SW 1271 (cell line): ENCODE results near the gene HECTD4.

Experiments used
- DNase-seq, 2 experiments: peaks; one replicate each; lab custom pipeline; 2025; lab: John Stamatoyannopoulos, UW

HECTD4 gene

DNA sequence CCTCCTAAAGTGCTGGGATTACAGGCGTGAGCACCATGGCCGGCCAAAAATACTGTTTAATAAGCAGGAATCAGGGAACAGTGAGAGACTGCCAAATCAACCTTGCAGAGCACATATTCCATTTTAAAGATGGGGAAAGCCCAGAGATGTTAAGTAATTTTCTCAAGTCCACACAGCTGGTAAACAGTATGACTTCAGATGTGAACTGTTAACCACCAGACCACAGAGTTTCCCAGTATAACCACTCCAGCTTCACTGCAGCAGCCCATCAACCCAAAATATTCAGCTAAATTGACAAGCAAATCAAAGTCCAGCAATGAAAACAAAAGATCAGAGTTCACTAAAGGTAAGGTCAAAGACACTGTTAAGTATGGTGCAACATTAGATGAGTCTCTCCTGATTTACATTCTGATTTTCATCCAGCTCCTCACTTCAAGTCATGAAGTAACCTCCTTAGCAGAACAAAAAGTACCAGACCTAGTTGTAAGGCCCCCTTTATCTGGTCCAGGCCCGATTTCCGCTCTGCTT is 174.8 kb downstream of the HECTD4 start:
- no peak for DNase-seq

- DNase-seq: no peak
Observed at GRCh38 chr12:112206944-112207343, 175.3 kb downstream of the HECTD4 start.

GRCh38 chr12:112199136-112199535 is 183.1 kb downstream of the HECTD4 start:
- no peak for DNase-seq

- peak in 1 of 2 experiments; percentile 58 for DNase-seq
Observed at GRCh38 chr12:112198120-112198733, 184.0 kb downstream of the HECTD4 start.

DNA sequence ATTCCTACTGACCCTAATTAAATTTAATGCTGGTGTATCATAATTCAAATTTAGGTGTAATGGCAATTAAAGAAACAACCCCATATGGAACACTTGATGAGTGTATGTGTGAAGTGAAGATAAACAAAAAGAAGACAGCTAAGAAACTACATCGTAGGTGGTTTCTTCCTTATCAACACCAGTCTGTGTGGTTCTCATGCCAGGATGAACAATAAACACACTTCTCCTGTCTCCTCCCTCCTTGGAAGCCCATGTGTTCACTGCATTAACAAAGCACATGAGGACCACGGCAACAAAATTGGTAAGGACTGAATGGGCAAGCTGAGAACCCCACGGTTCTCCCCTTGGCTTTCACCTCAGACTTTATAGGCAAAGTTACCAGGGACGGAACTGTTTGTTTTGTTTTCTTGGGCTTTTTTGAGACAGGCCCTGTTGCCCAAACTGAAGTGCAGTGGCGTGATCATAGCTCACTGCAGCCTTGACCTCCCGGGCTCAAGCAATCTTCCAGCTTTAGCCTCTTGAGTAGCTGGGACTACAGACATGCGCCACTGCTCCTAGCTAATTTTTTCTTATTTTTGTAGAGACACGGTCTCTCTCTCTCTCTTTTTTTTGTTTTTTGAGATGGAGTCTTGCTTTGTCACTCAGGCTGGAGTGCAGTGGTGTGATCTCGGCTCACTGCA is 185.9 kb downstream of the HECTD4 start:
- DNase-seq: no peak

- no peak for DNase-seq
Observed at GRCh38 chr12:112194601-112195247, 187.5 kb downstream of the HECTD4 start.

DNA sequence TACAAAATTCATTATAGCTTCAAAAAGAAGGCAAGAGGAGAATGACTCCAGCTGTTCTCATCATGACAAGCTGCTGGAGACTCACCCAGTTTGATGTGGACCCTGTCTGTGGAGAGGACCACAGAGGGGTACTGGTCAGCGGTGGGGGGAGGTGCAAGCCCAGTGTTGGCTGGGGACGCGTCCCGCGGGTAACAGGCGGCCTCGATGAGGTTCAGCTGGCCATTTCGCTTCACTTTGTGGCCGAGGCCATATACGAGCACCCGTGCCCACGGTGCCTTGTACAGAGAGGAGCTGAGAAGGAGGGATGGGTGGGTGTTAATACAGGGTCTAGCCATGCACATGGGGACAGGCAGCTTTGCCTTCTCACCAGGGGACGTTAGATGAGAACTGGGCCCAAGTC is 189.8 kb downstream of the HECTD4 start:
- no peak for DNase-seq

DNA sequence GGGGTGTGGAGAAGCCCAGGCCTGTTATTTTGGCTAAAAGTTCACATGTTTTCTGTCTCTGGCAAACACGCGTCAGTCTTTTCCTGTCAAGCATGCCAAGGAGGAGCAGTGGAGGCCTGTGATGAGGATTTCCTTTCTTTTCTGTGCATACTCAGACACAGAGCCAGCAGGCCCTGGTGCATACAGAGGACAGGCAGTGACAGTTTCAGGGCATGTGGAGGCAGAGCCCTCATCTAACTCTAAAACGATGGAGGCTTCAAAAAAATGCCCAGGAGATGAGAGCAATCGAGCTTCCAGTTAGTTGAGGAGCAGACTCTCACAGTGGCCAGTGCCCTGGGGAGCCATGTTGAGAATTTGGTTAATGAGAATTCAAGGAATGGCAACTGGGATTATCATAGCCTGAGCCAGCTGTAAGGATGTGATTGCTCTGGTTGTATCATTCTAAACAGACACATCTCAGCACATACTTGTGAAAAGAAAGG is 190.3 kb downstream of the HECTD4 start:
- no peak for DNase-seq

DNA sequence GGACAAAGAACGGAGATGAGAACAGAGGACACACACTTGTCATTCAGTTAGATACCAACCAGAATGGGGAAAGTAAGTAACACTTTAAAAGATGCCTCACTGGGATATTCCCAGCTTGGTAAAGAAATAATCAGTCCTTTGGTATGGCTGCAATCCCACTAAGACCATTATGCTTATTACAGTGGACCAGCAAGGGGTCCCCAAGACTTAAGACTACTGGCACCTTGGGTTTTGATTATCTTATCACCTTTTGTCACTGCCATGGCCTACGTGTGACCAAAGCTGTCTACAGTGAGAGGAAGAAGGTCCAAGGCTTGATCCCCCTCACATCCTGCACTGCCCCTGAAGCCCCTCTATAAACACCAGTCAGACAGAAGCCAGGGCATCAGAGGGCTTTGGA is 191.0 kb downstream of the HECTD4 start:
- no peak for DNase-seq

DNA sequence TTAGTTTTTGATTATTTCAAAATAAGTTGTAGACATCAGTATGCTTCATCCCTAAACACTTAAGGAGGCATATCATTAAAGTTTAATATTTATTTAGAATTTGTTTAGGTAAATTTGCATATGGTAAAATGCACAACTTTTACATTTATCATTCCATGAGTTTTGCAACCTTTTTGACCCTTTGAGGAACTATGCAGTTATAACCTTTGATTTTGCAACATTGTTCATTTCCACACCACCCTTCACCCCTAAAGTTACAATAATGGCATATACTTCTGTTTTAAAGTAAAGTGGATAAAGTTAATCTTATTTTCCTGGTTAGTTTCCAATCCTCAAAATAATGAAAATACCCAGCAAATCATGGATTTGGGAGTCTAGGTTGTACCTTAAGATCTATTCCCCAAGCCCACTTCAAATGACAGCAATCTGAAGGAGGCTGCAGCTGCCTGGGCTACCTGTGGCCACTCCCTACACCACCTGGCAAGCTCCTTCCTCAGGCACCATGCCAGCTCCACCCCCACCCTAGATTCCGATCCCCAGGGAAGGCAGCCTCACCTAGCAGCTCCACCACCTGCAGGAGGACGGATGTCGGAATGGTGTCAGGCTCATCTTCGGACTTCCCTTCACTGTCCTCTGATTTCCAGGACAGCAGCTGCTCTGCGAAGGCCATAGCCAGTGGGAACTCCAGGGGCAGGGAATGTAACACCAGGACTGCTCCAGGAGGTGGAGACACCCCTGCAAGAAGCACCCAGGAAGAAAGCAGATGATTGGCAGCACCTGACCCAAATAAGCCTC is 191.8 kb downstream of the HECTD4 start:
- DNase-seq: no peak

GRCh38 chr12:112188130-112188830 is 194.0 kb downstream of the HECTD4 start:
- no peak for DNase-seq

GRCh38 chr12:112185093-112185923 is 196.9 kb downstream of the HECTD4 start:
- DNase-seq: no peak

- DNase-seq: no peak
Observed at GRCh38 chr12:112184056-112184887, 198.0 kb downstream of the HECTD4 start.

DNA sequence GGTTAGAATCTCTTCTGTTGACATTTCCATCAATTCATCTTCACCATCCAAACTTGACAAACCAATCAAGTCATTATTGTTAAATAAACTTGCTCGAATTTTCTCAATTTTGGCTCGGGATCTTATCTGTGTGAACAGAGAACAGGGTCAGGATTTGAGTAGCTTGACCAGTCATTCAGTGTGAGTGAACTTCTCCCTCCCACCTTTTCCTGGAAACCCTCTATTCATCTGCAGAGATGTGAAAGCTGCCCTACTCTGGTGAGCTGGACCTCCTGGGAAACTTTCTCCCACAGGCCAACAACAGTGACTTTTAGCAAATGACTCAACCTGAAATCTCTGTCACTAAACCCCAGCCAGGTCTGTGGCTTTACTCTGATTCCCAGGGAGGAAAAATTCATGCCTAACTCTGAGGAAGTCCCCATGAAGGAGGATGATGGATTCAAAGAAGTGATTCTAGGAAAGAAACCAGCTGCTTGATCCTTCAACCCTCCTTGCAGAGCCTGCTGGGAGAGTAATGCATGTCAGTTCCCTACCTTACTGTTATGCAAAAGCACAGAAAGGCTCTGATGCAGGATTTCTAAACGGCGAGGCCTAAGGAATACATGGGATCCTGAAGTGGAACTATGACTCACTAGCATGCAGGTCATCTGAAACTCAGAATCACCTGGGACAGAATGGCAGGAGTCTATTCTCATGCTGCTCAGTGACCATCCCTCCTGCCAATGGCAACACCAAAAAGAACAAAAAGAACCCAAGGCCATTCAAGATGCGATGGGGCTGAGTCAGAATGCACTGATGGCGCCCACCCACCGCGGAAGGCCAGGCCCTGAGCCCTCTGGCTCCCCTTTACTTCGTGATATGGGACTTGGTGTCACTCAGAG is 198.8 kb downstream of the HECTD4 start:
- no peak for DNase-seq

DNA sequence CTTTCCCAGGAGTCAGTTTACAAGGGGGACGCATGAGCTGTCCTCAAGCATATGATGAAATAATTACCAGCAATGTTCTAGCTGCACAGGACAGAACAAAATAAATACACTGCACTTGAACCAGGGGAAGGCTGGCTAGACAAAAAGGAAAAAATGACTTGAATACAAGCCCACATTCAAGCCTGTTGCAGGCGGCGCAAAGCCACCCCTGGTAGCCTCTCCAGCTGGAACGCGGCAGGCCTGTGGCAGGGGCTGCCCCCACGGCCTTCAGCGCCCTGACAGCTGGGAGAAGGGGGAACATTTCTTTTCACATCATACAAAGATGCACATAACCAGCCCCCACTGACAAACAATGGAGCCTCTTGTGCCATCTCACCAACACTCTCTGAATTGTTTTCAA is 199.7 kb downstream of the HECTD4 start:
- no peak for DNase-seq

DNA sequence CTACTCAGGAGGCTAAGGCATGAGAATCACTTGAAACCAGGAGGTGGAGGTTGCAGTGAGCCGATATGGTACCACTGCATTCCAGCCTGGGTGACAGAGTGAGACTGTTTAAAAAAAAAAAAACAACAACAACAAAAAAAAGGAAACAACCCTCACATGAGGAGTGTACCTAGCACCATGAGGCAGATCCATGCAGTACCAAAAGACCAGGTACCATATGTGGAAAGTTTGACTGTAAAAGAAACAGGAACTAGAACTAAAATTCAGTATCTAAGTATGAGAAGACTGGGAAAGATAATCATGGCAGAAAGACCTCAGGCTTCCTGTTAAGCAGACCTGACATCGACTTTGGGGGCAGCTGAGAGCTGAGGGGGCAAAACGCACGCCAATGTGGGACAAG is 201.8 kb downstream of the HECTD4 start:
- DNase-seq: no peak

DNA sequence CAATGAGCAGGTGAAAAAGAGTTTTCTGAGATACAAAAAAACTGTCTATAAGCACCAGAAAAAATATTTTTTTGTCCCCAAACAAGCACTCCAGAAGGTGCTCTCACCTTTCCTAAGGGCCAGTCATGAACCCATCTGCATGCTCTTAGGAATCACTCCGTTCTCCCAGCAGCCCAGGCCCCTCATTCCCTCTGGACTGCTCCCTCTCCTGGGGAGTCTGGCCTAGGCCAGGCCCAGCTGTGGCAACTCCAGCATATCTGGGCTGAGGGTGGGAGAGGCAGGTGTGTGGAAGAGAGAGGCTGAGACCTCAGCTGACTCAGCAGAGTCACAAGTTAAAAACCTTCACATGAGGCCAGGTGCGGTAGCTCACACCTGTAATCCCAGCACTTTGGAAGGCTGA is 202.3 kb downstream of the HECTD4 start:
- DNase-seq: no peak

DNA sequence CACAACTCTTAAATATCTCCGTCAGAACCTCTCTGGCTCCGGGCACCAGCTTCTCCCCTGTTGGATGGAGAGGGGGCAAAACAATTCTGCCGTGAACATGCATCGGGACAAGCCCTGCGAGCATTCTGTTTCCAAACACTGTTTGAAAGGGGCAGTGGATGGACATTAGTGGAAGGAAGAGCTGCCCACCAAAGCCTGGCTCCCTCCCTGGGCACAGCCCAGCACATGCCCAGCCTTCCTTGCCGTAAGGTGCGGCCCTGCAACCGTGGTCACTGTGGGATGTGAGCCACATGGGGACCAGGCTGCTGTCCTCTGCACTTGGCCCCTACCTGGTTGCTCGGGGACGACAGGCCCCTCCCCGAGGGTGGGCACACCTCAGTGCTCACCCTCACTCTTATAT is 202.9 kb downstream of the HECTD4 start:
- DNase-seq: no peak

DNA sequence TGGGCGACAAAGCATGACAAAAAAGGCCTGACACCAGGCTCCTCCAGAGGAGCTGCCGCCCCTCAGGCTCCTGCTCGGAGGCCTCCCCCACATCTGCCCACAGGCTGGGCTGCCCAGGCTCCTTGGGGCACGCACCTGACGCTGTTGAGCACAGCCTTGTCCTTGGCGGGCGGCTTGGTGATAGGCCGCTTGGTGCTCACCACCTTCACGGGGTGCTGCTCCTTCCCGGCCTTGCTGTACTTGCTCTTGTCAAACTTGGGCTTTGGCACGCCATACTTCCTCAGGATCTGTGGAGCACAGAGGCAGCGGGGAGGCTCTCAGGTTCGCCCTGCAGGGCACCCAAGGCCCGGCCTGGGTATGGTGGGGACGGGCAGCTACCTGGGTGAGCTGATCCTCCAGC is 203.4 kb downstream of the HECTD4 start:
- no peak for DNase-seq
